ENCODE measurements around the gene TCEANC2.

The TCEANC2 gene

GRCh38 chr1:54096227-54096876 is 42.9 kb downstream of the TCEANC2 start:
- H3K27me3 ChIP-seq (ENCODE audit: insufficient read depth, low read depth), result no peaks in the 10 kb centered on the region
- no peaks in the 10 kb centered on the region for H3K4me1 ChIP-seq (ENCODE audit: low read depth, poor library complexity, severe bottlenecking)
- no peak overlapping the region for H3K27ac ChIP-seq
- TF ChIP-seq CTCF (conservative IDR thresholded peaks at IDR 0.05; ENCODE audit: low read depth, low read length), result no peak
- H3K9ac ChIP-seq, result no peak overlapping the region
- no peak overlapping the region for H3K4me3 ChIP-seq (IDR thresholded peaks at IDR 0.05; ENCODE audit: insufficient read depth, low read depth, low read length)
- no peaks in the 10 kb centered on the region for H4K20me1 ChIP-seq (ENCODE audit: insufficient read depth)
- no peaks in the 10 kb centered on the region for H3K36me3 ChIP-seq (ENCODE audit: insufficient read depth)
- H2AFZ ChIP-seq (ENCODE audit: low read depth), result no peak overlapping the region
- no peak overlapping the region for H3K4me2 ChIP-seq
- H3K79me2 ChIP-seq (ENCODE audit: insufficient read depth, low read depth), result no peaks in the 10 kb centered on the region

- TF ChIP-seq CTCF (conservative IDR thresholded peaks at IDR 0.05; ENCODE audit: low read depth, low read length), result no peak
- H3K27ac ChIP-seq, result no peak overlapping the region
- no peaks in the 10 kb centered on the region for H3K36me3 ChIP-seq (ENCODE audit: insufficient read depth)
Observed at GRCh38 chr1:54096877-54097240, 43.5 kb downstream of the TCEANC2 start.

GRCh38 chr1:54099061-54099610 is 45.7 kb downstream of the TCEANC2 start:
- H4K20me1 ChIP-seq (ENCODE audit: insufficient read depth), result no peaks in the 10 kb centered on the region
- no peak overlapping the region for H2AFZ ChIP-seq (ENCODE audit: low read depth)
- no peaks in the 10 kb centered on the region for H3K79me2 ChIP-seq (ENCODE audit: insufficient read depth, low read depth)
- H3K27ac ChIP-seq, result no peak overlapping the region
- TF ChIP-seq CTCF (conservative IDR thresholded peaks at IDR 0.05; ENCODE audit: low read depth, low read length), result no peak
- no peaks in the 10 kb centered on the region for H3K36me3 ChIP-seq (ENCODE audit: insufficient read depth)
- no peaks in the 10 kb centered on the region for H3K27me3 ChIP-seq (ENCODE audit: insufficient read depth, low read depth)
- no peak overlapping the region for H3K4me2 ChIP-seq
- no peak overlapping the region for H3K4me3 ChIP-seq (IDR thresholded peaks at IDR 0.05; ENCODE audit: insufficient read depth, low read depth, low read length)
- no peaks in the 10 kb centered on the region for H3K4me1 ChIP-seq (ENCODE audit: low read depth, poor library complexity, severe bottlenecking)
- no peak overlapping the region for H3K9ac ChIP-seq

More at GRCh38 chr1:54096877-54097240, 43.5 kb downstream of the TCEANC2 start:
- Histone ChIP-seq H3K9ac (no peak overlapping the region), H3K27me3 (ENCODE audit: insufficient read depth, low read depth) (no peaks in the 10 kb centered on the region), H3K4me3 (IDR thresholded peaks at IDR 0.05; ENCODE audit: insufficient read depth, low read depth, low read length) (no peak overlapping the region), H4K20me1 (ENCODE audit: insufficient read depth) (no peaks in the 10 kb centered on the region), H3K4me2 (no peak overlapping the region), H2AFZ (ENCODE audit: low read depth) (no peak overlapping the region), H3K79me2 (ENCODE audit: insufficient read depth, low read depth) (no peaks in the 10 kb centered on the region), H3K4me1 (ENCODE audit: low read depth, poor library complexity, severe bottlenecking) (no peaks in the 10 kb centered on the region)

- Histone ChIP-seq H3K79me2 (ENCODE audit: insufficient read depth, low read depth) (no peaks in the 10 kb centered on the region), H3K4me2 (no peak overlapping the region), H3K4me3 (IDR thresholded peaks at IDR 0.05; ENCODE audit: insufficient read depth, low read depth, low read length) (no peak overlapping the region), H4K20me1 (ENCODE audit: insufficient read depth) (no peaks in the 10 kb centered on the region), H3K4me1 (ENCODE audit: low read depth, poor library complexity, severe bottlenecking) (no peaks in the 10 kb centered on the region), H3K27ac (no peak overlapping the region), H3K36me3 (ENCODE audit: insufficient read depth) (no peaks in the 10 kb centered on the region), H3K27me3 (ENCODE audit: insufficient read depth, low read depth) (no peaks in the 10 kb centered on the region), H3K9ac (no peak overlapping the region), H2AFZ (ENCODE audit: low read depth) (no peak overlapping the region)
- TF ChIP-seq CTCF (conservative IDR thresholded peaks at IDR 0.05; ENCODE audit: low read depth, low read length), result no peak
Observed at GRCh38 chr1:54100500-54100899, 47.1 kb downstream of the TCEANC2 start.
